Mucosa of stomach (tissue), 1 donor: Measurements from ENCODE around the gene NBPF3.

Experiments
- H3K27me3 ChIP-seq: one replicate; pipeline ENCODE4 v1.7.0; 2013; ENCODE audit warnings: mild to moderate bottlenecking, low read length; ENCODE audit not compliant: control insufficient read depth, insufficient read depth
- H3K36me3 ChIP-seq: one replicate; pipeline ENCODE4 v1.7.0; 2013; ENCODE audit warnings: low read length; ENCODE audit not compliant: control insufficient read depth, insufficient read depth
- H3K4me1 ChIP-seq: one replicate; pipeline ENCODE4 v1.7.0; 2013; ENCODE audit warnings: mild to moderate bottlenecking, low read length; ENCODE audit not compliant: control insufficient read depth, insufficient read depth
- H3K4me3 ChIP-seq: one replicate; pipeline ENCODE4 v1.7.0; 2013; ENCODE audit warnings: low read length
- H3K9ac ChIP-seq: one replicate; pipeline ENCODE4 v1.7.0; 2013; ENCODE audit warnings: mild to moderate bottlenecking, low read length, moderate library complexity
- H3K9me3 ChIP-seq: one replicate; pipeline ENCODE4 v1.7.0; 2013; ENCODE audit warnings: mild to moderate bottlenecking, low read length, moderate library complexity; ENCODE audit not compliant: control insufficient read depth
- donor health status: Pancreatic carcinoma.

The NBPF3 gene

DNA sequence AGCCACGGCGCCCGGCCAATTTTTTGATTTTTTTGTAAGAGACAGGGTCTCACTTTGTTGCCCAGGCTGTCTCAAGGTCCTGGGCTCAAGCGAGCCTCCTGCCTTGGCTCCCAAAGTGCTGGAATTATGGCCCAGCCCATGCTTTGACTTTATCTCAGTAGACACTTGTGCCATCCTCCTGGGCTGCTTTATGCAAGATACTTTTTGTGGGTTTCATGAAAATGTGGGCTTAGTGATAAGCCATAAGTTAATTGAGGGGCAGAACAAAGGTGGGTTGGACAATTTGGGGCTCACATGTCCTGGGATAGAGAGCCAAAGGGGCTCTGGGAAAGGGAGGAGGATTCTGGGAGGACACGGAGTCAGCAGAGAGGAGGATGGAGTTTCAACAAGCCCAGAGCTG is 91.3 kb downstream of the NBPF3 start:
- Histone ChIP-seq H3K9ac (no peak overlapping the region), H3K27me3 (no peaks in the 10 kb centered on the region), H3K4me1 (no peaks in the 10 kb centered on the region), H3K4me3 (no peak overlapping the region), H3K36me3 (no peaks in the 10 kb centered on the region), H3K9me3 (no peaks in the 10 kb centered on the region)

DNA sequence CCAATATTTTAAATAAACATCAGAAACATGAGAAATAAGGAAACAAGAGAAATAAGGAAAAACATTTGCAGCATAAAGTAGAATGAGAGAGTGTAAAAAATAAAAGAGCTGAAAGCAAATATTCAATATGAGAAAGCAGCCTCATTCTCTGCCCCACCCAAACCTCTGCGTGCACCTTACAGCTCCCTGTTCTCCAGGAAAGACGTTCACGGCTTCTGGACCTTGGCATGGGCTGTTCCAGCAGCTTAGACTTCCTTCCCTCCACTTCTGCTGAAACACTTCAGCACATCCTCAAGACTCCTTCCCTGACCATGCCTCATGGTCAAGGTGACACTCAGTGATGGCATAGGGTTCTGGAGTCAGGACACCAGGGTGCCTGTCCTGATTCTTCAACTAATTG is 92.6 kb downstream of the NBPF3 start:
- no peaks in the 10 kb centered on the region for H3K27me3 ChIP-seq
- H3K36me3 ChIP-seq: no peaks in the 10 kb centered on the region
- H3K9ac ChIP-seq: no peak overlapping the region
- peaks cover under 1% of the 10 kb centered on the region for H3K4me1 ChIP-seq
- no peak overlapping the region for H3K4me3 ChIP-seq
- H3K9me3 ChIP-seq: no peaks in the 10 kb centered on the region

DNA sequence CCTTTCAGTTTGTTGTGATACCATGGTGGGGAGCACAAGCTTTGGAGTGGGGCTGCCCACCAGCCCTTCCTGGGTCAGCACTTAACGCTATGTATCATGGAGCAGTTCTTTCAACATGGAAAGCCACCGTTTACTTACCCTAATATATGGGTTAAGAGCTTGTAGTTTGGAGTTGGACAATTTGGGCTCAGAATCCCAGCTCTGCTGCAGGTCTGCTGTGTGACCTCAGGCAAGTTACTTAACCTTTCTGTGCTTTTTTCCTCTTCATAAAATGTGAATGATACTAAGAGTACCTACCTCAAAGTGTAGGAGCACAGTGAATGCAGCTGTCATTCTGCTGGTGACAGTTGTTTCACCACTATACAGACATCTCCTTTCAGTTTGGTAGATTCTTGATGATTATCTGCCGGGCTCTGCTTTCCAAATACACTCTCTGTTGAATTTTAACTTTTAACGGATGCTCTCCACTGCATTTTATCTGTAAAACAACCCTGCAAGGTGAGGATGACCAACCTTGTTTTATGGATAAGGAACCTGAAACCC is 93.1 kb downstream of the NBPF3 start:
- Histone ChIP-seq H3K9ac (no peak overlapping the region), H3K36me3 (no peaks in the 10 kb centered on the region), H3K4me1 (peaks cover 4% of the 10 kb centered on the region), H3K4me3 (no peak overlapping the region), H3K27me3 (no peaks in the 10 kb centered on the region), H3K9me3 (no peaks in the 10 kb centered on the region)

GRCh38 chr1:21534146-21534545 is 94.2 kb downstream of the NBPF3 start:
- H3K4me1 ChIP-seq: peaks cover 4% of the 10 kb centered on the region
- no peak overlapping the region for H3K4me3 ChIP-seq
- no peaks in the 10 kb centered on the region for H3K36me3 ChIP-seq
- peaks cover 10% of the 10 kb centered on the region for H3K27me3 ChIP-seq
- H3K9me3 ChIP-seq: no peaks in the 10 kb centered on the region
- H3K9ac ChIP-seq: no peak overlapping the region
